Hematopoietic multipotent progenitor cell treated with erythropoietin and hydrocortisone succinate and interleukin-3 and kit ligand, for 4 days (in vitro differentiated cells): ENCODE measurements around the gene NRF1.

ENCODE experiments used
- DNase-seq: peaks from one replicate; pipeline ENCODE4 v3.0.0-alpha.2; 2015

The NRF1 gene

DNA sequence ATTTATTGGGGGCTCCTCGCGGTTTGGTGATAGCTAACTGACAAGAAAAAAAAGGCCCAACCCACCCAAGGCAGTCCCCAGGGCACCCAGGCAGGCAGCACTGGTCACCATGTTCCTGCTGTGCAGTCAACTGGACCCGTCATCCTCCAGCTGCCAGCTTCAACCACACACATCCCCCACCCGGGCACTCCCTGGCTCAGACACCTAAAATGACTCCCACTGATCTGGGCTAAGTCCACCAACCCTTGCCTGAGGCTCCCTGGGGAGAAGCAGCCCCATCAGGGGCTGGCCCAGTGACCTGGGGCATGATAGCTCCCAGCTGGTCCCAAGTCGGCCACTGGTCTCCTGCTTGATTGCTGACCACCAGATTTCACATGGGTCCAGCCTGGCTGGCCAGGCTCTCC lies 161.8 kb downstream of the NRF1 start:
- no peak for DNase-seq

DNA sequence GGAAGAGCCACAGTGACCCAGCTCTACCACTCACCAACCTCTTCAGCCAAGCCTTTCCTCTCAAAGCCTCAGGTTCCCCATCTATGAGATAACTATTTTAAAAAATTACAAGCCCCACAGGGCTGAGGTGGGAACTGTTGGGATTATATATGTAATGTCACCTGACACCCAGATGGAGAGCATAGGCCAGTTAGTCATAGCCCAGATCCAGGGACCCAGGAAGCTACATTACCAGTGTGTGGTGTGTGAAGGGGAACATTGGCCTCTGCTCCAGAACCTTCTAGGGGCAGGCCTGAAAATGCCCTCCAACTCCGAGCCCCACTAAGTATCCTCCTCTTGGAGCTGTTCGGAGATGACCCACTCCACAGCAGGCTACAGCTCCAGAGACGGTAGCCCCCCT lies 162.4 kb downstream of the NRF1 start:
- DNase-seq = no peak

DNA sequence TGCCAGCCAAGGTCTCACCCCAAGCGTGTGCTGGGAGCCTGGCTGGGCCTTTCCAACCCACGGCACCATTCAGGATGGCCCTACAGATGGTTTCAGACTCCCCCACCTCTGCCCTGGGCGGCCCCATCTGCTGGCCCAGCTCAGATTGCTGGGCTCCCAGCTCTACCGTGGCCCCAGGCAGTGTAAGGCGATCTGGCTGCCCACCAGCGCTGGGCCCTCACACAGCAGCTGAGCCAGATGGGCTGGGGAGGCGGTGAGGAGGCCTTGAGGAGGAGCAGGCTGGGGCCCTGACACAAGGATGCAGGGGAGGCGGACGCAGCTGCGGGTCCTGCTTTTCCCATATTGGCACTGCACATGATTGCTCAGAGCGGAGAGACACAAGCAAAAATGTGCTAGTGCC lies 162.8 kb downstream of the NRF1 start:
- DNase-seq = no peak

DNA sequence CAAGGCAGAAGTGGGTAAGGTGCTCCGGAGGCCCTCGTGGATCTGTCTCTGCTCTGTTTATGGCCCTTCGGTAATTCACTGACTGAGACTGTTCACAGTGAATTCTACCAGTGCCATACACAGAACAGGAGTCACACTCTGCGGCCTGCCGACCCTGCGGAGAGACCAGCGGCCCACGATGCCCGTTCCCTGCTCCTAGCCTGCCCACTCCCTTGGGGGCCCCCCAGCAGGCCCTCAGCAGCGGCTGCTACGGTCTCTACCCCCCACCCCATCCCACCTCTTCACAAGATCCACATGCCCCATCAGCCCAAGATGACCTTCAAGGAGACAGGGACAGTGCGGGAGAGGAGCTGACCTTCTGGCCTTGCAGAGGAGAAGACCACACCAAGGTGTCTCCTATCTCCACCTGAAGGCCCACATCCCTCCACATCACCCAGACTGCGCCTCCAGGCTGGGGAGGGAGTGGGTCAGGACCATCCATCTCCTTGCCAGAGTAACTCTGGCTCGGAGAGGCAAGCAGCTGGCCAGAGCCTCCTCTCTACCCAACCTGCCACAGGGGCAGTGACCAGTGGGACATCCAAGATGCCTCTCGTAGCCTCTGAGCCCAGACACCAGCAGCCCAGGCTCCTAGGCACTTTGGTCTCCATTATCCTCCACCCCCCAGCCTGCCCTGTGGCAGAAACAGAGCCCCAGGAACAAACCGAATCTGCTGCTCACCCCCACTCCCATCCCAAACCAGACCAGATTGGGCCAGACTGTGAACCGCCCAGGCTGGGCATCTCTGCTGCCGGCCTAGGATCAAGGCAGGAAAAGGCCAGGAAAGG lies 163.6 kb downstream of the NRF1 start:
- DNase-seq = no peak

DNA sequence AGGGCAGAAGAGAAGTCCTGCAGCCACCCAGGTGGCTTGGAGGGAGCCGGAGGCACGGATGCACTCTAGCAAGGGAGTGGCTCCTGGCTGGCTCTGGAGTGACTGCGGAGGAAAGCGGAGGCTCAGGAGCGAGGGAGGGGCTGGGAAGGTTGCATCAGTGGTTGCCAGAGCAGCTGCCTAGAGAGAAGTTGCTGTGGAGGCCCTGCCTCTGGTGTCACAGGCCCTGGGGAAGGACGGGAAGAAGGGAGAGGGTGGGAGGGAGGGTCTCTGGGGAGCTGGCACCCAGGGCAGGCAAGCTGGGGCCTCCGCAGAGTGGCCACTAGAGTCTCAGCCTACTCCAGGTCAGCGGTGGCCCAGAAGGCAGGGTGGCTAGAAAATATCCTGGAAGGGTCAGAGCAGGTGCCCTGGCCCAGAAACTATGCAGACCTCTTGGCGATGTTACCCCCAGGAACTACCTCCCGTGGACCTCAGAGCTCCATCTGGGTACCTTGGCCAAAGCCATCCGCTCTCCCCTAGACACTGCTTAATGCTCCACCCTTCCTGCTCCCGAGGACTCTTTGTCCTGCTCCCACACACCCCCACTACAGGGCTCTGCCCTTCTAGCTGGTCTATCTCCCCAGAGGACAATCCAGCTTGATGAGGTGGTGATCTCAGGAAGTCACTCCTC lies 164.3 kb downstream of the NRF1 start:
- no peak for DNase-seq

DNA sequence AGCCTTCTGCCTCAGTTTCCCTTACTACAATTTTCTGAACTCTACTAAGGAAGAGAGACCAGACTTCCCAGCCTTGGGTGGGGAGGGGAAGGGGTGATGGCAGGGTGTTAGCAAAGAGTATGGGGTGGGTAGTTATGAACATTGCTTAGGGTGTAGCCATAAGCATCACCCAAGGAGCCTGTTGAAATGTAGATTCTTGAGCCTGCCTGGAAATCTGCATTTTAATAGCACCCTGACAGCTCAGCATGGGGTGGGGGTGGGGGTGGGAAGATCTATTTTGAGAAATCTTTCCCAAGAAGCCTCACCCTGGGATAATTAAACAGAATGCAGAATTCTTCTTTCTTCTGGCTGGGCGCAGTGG lies 164.8 kb downstream of the NRF1 start:
- DNase-seq = no peak

DNA sequence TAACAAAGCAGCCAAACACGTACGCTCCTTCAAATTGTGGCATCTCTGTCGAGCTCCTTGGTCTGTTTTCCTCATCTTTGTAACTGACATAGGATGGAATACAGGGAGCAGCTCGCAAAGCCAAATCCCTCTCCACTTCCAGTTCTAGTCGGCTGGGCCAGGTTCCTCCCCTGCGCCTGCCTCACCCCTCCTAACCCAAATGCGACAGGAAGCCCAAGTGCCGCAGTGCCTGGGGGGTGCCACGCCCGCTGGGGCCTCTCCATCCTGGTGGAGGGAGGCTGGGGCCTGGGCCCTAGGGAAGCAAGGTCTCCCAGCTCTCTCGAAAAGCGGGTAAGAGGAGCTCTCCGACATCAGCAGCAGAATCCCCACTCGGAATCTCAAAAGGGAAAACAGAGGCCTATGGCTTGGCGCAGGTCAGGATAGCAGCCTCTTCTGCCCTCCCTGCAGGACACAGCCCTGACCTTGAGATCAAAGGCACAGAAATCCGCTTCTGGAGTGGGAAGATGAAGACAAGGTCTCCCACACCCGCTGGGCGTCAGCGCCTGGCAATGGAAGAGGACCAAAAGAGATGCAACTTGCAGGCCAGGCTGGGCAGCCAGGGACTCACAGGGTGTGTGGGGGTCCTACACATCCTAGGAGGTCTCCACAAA lies 165.8 kb downstream of the NRF1 start:
- no peak for DNase-seq

DNA sequence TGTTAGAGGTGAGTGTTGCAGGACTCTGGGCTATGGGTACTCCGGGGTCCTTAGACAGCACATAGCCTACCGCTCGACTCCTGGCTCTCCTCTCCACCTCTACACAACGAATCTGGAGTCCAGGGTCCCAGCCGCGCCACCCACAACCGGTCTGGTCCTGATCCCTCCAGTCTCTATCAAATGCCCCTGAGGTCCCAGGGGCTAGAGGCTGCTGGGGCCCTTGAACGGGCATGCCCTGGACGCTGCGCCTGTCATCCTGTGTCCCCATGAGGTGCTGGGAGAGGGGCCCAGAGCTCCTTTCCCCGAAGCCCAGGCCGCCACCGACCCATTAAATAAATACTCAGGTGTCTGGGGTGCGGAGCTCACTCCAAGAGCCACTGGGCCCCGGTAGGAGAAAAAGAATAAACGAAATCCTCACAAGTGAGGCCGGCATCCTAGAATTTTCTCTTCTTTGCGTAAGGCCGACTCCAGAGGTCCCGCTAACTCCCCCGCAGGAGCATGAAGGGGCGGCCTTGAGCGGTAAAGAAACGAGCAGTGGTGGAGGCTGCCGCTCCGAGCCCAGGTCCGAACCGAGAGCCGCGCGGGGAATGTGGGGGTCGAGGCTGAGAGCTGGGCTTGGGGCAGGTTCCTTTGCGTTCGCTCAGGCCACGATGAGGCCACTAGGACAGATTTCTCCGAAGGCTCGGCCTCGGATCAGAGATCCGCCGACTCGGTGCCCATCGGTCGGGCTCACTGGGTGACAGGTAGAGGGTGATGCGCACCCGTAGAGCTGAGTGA lies 166.7 kb downstream of the NRF1 start:
- DNase-seq = no peak

DNA sequence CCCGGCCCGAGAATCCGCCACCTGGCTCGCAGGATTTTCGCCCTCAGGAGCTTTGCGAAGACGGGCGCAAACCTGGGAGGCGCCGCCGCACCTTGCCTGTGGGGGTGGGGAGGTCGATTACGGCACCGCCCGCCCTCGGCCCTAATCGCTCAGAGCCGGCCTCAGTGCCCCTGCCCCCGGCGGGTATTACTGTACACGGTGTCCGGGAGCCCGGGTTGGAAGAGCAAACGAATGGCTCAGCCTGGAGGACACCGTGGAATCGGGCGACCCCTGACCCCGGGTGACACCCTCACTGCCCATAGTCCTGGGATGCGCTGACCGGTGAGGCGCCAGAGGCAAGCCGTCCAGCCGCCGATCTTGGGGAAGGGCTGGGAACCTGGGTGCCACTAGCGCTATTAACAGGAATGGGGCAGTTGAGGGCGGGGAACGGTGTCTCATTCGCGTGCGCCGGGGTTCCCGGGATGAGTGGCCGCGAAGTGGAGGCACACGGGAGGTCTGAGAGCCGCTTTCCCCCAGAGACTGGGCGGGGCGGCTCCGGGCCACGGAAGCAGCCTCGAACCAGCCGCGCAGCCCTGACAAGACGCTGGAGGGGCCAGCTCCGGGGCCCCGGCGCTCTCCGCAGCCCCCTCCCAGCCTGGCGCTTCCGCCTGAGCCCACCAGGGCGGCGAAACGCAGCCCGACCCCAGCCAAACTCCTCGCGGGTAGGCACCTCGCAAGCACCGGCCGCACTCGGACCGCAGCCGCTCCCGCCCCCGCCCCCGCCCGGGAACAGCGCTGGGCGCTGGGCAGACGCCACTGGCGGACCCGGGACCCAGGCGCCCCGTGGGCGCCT lies 167.5 kb downstream of the NRF1 start:
- no peak for DNase-seq

DNA sequence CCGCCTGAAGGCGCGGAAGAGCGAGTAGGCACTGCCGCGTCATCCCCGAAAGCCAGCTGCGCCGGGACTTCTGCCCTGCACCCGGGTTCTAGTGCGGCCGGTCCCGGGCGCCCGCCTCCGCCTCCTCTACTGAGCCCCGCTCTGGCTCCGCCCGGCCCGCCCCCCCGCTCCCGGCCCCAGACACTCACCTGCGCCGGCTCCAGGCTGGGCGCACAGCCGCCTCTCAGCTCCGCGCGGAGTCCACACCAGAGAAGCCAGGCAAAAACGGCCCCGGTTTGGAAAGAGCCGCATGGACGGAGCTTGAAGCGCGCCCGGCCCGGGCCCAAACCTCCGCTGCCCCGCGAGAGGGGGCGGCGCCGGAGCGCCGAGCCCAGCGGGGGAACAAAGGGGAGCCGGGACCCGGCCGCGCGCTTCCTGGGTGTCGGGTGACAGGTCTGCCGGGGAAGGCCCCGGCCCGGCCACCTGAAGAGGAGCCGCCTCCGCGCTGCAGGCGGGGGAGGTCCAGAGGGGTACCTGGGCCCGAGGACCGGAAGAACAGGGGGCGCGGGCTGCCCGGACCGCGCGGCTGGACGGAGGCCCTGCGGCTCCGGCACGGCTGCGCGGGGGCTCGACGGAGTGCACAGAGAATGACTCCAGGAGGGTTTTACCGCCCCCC lies 168.2 kb downstream of the NRF1 start:
- no peak for DNase-seq

DNA sequence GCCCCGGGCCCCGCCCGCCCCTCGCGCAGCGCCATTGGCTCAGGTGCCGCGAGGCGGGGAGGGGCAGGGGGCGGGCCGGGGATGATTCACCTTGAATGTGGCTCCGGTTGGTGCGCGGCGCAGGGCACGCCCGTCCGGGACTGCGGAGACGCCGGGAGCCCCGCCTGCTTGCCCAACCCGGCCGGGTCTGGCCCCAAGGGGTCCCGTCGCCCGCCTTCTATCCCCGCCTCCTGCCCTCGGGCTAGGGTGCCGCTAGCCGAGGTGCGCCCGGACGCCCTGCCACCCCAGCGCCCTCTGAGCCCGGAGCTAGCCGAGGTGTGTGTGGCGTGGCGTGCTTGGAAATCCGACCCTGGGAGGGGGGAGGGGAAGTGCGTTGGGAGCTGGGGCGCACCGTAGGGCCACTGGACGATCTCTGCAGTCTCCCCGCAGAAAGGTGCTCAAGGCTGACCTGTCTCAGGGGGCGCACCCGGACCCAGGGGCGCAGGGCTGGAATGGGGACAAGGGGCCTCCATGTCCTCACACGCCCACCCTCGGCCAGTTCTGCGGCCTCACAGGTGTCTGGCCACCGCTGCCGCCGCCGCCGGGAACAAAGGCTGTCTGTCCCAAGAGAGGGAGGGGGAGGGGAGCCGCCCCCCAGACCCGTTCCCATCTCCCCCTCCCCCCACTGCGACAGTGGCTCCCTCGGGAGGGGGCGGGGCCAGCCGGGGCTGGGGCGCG lies 168.9 kb downstream of the NRF1 start:
- peak; percentile 44 for DNase-seq

DNA sequence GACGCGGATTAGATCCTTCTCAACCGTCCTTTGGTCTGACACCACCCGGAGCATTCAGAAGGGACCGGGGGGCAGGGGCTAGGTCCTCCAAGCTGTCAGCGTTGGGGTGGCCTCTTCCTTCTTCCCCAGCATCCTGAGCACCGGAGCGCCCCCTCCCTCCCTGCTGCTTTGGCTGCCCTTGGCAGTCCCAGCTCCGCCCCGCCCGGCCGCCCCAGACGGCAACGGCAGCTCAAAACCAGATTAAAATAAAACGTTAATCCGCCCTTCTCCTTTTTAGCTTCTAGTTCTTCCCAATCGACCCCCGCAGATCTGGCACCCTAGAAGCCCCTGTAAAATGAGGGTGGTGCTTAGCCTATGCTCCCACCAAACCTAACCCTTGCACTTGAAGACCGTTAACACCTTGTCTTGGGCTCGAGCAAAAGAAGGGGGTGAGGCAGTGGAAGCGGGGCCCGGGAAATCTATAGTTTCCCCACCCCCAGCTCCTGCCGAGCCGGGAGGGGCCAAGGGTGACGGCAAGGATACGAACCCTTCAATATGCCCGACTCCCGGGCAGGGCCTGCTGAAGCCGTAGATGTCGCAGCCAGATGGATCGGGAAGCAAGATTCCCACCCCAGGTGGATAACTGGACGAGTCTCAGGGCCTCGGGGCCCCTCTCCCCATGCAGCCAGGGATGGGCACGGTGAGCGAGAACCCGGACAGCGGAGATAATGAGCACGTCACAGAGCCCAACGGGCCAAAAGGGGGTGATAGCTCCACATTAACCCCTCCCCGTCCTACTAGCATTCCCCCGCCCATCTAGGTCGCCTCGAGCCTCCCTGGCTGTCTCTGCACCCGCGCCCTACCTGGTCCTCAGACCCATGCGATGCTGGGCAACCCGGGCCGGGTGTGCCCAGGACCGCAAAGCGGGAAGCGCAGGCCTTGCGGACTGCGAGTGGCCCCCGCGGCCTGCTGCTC lies 169.7 kb downstream of the NRF1 start:
- peak; percentile 61 for DNase-seq

DNA sequence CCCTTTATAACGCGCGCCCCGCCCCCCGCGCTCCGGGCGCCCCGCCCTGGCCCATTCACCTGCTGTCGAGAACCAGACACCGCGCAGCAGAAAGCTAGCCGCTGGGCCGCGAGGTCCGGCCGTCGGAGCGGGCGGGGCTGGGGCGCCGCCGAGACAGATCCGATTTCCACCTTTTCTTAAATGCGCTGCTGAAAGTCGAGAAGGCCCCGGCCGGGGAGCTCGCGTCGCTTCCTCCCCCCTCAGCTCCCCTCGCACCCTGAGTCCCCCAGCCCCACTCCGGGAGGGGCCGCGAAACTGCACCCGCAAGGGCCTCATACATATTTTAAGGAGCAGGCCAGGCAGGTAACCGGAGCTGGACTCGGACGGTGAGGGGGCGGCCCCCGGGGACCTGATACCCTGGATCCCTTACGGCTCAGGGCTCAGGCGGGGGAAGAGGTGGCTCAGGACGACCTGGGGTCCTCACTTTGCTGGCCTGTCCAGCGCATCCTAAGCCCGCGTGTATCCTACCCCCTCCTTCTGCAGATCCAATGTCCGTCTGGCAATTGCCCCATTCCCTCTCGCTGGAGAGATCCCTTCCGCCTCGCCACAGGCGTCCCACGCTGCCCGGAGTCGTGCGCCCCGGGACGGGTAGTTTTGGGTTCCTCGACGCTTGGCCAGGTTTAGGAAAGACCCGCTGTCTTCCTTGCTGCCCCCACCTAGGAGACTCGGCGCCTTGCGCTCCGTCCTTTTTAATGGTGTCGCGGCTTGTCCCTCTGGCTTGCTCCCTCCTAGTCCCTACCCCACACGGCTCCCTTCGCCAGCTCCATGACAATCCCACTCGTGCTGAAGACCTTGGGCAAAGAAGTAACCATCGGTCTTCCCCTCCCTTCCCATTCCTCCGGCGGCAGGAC lies 170.7 kb downstream of the NRF1 start:
- no peak for DNase-seq

DNA sequence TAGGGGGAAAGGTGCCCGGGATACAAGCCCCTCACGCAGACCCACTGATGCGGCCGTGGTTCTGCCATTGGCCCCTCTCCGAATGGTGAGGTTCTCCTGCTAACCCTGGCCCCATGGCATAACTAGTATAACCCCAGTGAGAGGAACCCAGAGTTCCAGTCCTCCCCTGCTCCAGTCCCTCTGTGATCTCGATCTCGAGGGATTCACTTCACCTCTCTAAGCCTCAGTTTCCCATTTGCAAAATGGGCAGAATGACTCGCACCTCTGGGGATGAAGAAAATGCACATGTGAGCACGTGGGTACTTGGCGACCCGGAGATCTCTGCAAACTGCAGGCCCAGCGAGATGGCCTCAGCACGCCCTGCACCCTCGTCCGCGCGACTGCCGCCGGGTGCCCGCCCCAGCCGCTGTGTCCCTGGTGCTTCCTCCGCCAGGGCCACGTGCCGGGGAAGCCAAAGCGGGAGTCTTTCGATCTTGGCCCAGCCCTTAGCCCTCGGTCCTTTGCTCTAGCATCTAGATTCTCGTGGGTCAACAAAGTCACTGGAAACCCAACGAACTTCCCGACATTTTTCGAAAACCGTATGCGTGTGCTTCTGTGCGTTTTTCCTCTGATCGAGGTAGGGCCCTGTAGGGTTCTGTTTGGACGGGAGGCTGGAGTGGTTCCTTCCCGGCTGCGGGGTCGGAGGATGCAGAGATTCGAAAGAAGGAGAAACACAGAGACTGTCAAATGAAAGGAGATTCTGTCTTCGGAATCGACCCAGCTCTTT lies 171.5 kb downstream of the NRF1 start:
- DNase-seq = no peak

DNA sequence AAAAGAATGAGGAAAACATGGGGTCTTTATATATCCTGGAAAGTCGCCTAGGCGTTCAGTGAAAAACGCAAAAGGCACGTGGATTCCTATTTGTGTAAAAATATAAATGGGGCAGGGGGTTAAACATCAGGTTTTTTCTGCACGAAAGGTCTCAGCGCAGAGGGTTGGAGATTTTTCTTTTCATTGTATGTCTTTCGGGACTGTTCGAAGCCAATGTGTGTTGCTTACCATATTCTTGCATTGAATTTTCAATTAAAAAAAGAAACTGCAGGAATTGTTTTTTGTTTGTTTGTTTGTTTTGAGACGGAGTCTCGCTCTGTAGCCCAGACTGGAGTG lies 172.0 kb downstream of the NRF1 start:
- DNase-seq = no peak

DNA sequence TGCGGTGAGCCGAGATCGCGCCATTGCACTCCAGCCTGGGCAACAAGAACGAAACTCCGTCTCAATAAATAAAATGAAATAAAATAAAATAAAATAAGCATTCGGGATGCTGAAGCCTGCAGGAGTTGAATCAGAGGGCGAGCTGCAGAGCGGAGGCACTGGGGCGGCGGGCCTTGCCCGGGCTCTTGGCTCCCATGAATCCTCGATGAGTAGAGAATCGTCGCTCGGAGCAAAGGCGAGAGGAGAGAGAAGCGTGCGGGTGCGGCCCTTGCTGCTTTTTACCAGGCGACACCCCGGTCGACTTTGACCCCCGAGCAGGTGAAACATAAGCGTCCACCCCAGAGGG lies 172.9 kb downstream of the NRF1 start:
- no peak for DNase-seq

DNA sequence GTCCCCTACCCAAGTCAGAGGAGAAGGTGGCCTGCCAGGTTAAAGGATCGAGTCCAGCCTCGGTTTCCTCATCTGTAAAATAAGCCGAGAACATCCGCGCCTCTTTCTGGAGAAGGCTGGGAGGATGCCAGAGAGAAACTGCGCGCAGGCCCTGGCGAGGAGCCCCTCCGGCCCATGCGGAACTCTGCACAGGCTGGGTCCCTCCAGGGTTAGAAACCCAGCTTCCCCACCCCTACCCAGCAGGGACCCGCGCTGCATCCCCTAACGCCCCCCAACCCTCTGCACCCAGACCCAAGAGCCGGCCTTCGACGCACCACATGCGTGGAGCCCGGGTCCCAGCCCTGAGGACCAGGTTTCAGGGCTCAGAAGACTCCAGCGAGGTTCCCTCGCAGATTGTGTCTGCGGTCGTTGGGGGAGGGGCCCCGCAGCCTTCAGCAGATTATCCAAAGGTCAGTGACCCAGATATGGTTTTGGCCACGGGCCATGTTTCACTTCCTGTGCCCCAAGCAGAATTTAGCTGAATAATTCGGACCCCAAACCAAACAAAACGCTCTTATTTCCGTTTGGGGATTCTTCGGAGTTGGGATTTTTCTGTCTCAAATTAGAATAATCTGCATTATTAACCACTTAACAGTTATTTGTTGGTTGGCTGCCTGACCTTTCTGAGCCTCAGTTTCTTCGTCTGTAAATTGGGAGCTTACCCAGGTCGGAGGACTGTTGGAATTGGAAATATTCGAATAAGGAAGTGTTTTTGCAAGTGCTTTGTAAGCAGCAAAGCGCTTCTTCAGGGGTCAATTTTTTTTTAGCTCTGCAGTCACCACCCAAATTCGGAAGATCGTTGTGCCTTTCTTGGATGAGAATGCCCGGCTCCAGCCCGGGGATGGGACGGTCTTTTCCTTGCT lies 173.5 kb downstream of the NRF1 start:
- peak; percentile 62 for DNase-seq
